HCT116 (cell line): ENCODE measurements around the gene CIB4. TPM values are rescaled to one million over a fixed set of nuclear protein-coding genes. Genes with fewer than 3 reads are reported as not detected.

ENCODE experiments used
- ATAC-seq: fragments of 200-7000 bp; cut with Tn5 transposase; 2 replicates; pipeline ENCODE4 v1.9.1; 2020; ENCODE audit warnings: mild to moderate bottlenecking, moderate library complexity
- BruUV-seq: library from RNA; stranded (reverse); fragments of 400-500 nt; replicated peaks from 2 replicates; lab custom pipeline; 2021; lab: Mats Ljungman, UMichigan
- CTCF ChIA-PET: fragments of 300-600 bp; sonication (Branson Sonifier 250); formaldehyde crosslinking; loops from one replicate; lab custom pipeline; 2021; ENCODE audit warnings: antibody characterized with exemption; lab: Charles Lee
- POLR2A ChIA-PET: fragments of 300-600, 350-600 bp; sonication (Branson Sonifier 250); formaldehyde crosslinking; loops from one replicate; lab custom pipeline; 2021; ENCODE audit warnings: antibody characterized with exemption; lab: Charles Lee
- RAD21 ChIA-PET, 2 experiments: fragments of 300-600 bp; sonication (Branson Sonifier 250); formaldehyde crosslinking; loops; one replicate each; lab custom pipeline; 2023; ENCODE audit warnings: low total read pairs in 2 of 2; ENCODE audit not compliant: uncharacterized antibody in 2 of 2, unreplicated experiment in 2 of 2, low non-redundant PET in 1 of 2; lab: Charles Lee
- DNase-seq: peaks from one replicate; pipeline ENCODE4 v3.0.0-alpha.2; 2010; ENCODE audit warnings: low read depth, low spot score
- H2AFZ ChIP-seq: fragments of 200-600 bp; shearing (Covaris generic), sonication (generic); 2 replicates; pipeline ENCODE4 v1.6.1; 2017; ENCODE audit warnings: low read depth, mixed run types, mixed read lengths, antibody characterized with exemption, low read length; ENCODE audit not compliant: poor library complexity, severe bottlenecking
- H3K27ac ChIP-seq: 2 replicates; pipeline ENCODE4 v1.5.1; 2012; ENCODE audit warnings: low read depth, low read length
- H3K27me3 ChIP-seq: fragments of 200-600 bp; sonication (generic); 2 replicates; pipeline ENCODE4 v1.6.1; 2016; ENCODE audit warnings: mixed run types, low read length, mixed read lengths; ENCODE audit not compliant: insufficient read depth
- H3K36me3 ChIP-seq, 2 experiments: fragments of 200-500 bp in 1 of 2; fragments of 200-600 bp in 1 of 2; sonication (Bioruptor generic) in 1 of 2; sonication (generic) in 1 of 2; 2 replicates each; pipeline versions ENCODE4 v1.5.1 to v1.6.1; 2014 to 2016; ENCODE audit warnings: low read length in 2 of 2, inconsistent platforms in 1 of 2, mixed read lengths in 1 of 2, mixed run types in 1 of 2; ENCODE audit not compliant: insufficient read depth in 2 of 2, control insufficient read depth in 1 of 2
- H3K4me1 ChIP-seq, 2 experiments: fragments of 200-600 bp in 1 of 2; sonication (generic) in 1 of 2; 2 replicates each; pipeline versions ENCODE4 v1.5.1 to v1.6.1; 2012 to 2017; ENCODE audit warnings: low read length in 2 of 2, inconsistent platforms in 1 of 2, mild to moderate bottlenecking in 1 of 2, mixed read lengths in 1 of 2, mixed run types in 1 of 2, moderate library complexity in 1 of 2; ENCODE audit not compliant: insufficient read depth in 2 of 2, control insufficient read depth in 1 of 2
- H3K4me2 ChIP-seq: fragments of 200-600 bp; sonication (generic); 2 replicates; pipeline ENCODE4 v1.6.1; 2017; ENCODE audit warnings: mixed run types, low read length, mixed read lengths
- H3K4me3 ChIP-seq, 2 experiments: fragments of 200-600 bp in 1 of 2; sonication (generic) in 1 of 2; replicated peaks in 1 of 2; 2 replicates each; pipeline ENCODE4 v1.5.1; 2011 to 2016; ENCODE audit warnings: low read length in 2 of 2, control low read depth in 1 of 2, low read depth in 1 of 2, mild to moderate bottlenecking in 1 of 2, mixed read lengths in 1 of 2, mixed run types in 1 of 2
- H3K79me2 ChIP-seq: fragments of 200-600 bp; sonication (generic); 2 replicates; pipeline ENCODE4 v1.6.1; 2017; ENCODE audit warnings: mild to moderate bottlenecking, mixed run types, low read length, moderate library complexity, mixed read lengths; ENCODE audit not compliant: insufficient read depth
- H3K9ac ChIP-seq: fragments of 200-600 bp; sonication (generic); 2 replicates; pipeline ENCODE4 v1.6.1; 2016; ENCODE audit warnings: low read length, mixed read lengths
- H3K9me2 ChIP-seq: fragments of 200-600 bp; sonication (generic), shearing (Covaris generic); 2 replicates; pipeline ENCODE4 v1.6.1; 2017; ENCODE audit warnings: mixed run types, mild to moderate bottlenecking, moderate library complexity; ENCODE audit not compliant: insufficient read depth
- H3K9me3 ChIP-seq, 2 experiments: fragments of 200-500 bp in 1 of 2; fragments of 200-600 bp in 1 of 2; sonication (Bioruptor generic) in 1 of 2; sonication (generic) in 1 of 2; 2 replicates each; pipeline ENCODE4 v1.6.1; 2014 to 2017; ENCODE audit warnings: low read length in 2 of 2, mixed read lengths in 2 of 2, inconsistent platforms in 1 of 2, low read depth in 1 of 2, mild to moderate bottlenecking in 1 of 2, mixed run types in 1 of 2, moderate library complexity in 1 of 2; ENCODE audit not compliant: control insufficient read depth in 1 of 2, insufficient read depth in 1 of 2
- H4K20me1 ChIP-seq: fragments of 200-600 bp; sonication (generic), shearing (Covaris generic); 2 replicates; pipeline ENCODE4 v1.6.1; 2017; ENCODE audit warnings: mixed run types, mild to moderate bottlenecking, moderate library complexity; ENCODE audit not compliant: insufficient read depth
- CTCF ChIP-seq, 3 experiments: fragments of 200-600 bp in 1 of 3; sonication (generic) in 1 of 3; IDR thresholded peaks in 2 of 3; conservative IDR thresholded peaks in 1 of 3; 2 replicates each; pipeline ENCODE4 v1.5.1; 2012 to 2017; ENCODE audit warnings: low read depth in 2 of 3, low read length in 2 of 3, antibody characterized with exemption in 1 of 3, borderline replicate concordance in 1 of 3, control low read depth in 1 of 3, mild to moderate bottlenecking in 1 of 3, mixed read lengths in 1 of 3, mixed run types in 1 of 3, moderate library complexity in 1 of 3; ENCODE audit not compliant: insufficient read depth in 1 of 3
- ELF1 ChIP-seq: IDR thresholded peaks from 2 replicates; pipeline ENCODE4 v1.6.1; 2012; ENCODE audit warnings: low read depth, borderline replicate concordance
- EZH2phosphoT487 ChIP-seq: fragments of 200-600 bp; IDR thresholded peaks from 2 replicates; pipeline ENCODE4 v1.6.1; 2018; ENCODE audit warnings: antibody characterized with exemption, borderline replicate concordance
- FOSL1 ChIP-seq: IDR thresholded peaks from 2 replicates; pipeline ENCODE4 v1.6.1; 2012; ENCODE audit warnings: low read depth
- JUND ChIP-seq: IDR thresholded peaks from 2 replicates; pipeline ENCODE4 v1.6.1; 2012
- MAX ChIP-seq: IDR thresholded peaks from 2 replicates; pipeline ENCODE4 v1.6.1; 2012
- POLR2A ChIP-seq: IDR thresholded peaks from 2 replicates; pipeline ENCODE4 v1.7.0; 2011; ENCODE audit warnings: borderline replicate concordance; ENCODE audit not compliant: insufficient read depth, insufficient read length; ENCODE audit errors: extremely low read depth
- POLR2AphosphoS5 ChIP-seq: IDR thresholded peaks from 2 replicates; pipeline ENCODE4 v1.6.1; 2011; ENCODE audit warnings: mild to moderate bottlenecking, low read depth, low read length, moderate library complexity
- REST ChIP-seq: IDR thresholded peaks from 2 replicates; pipeline ENCODE4 v1.6.1; 2012; ENCODE audit warnings: low read depth
- SIN3A ChIP-seq: IDR thresholded peaks from 2 replicates; pipeline ENCODE4 v1.6.1; 2012; ENCODE audit warnings: low read depth
- SRF ChIP-seq: IDR thresholded peaks from 2 replicates; pipeline ENCODE4 v1.6.1; 2012; ENCODE audit warnings: low read depth
- TCF7L2 ChIP-seq: IDR thresholded peaks from 2 replicates; pipeline ENCODE4 v1.7.0; 2011; ENCODE audit warnings: borderline replicate concordance, inconsistent platforms; ENCODE audit not compliant: insufficient read depth, insufficient read length; ENCODE audit errors: extremely low read depth
- ZFX ChIP-seq: fragments of 450-650 bp; IDR thresholded peaks from 2 replicates; pipeline ENCODE4 v1.6.1; 2017
- intact Hi-C: fragments of 100-400 bp; cut with micrococcal nuclease; formaldehyde crosslinking; loops from 2 replicates; pipeline ENCODE4 v1.10.0; 2022
- total RNA-seq: library from RNA; stranded (reverse); gene quantifications from one replicate; pipeline ENCODE4 v1.2.1, GENCODE V29; 2021; ENCODE audit not compliant: unreplicated experiment

Gene CIB4
- total RNA-seq, 1 experiment from 2014 or later = not detected

GRCh38 chr2:26633351-26633945, 7.7 kb downstream of the CIB4 start:
- CTCF ChIA-PET = no interaction called here
- H3K4me1 ChIP-seq = peaks cover 0 to 6% of the 10 kb centered on the region in 2 experiments; a peak in 1 of 4 replicates
- no peak for ATAC-seq

GRCh38 chr2:26632624-26633185, 8.5 kb downstream of the CIB4 start:
- DNase-seq = no peak
- Histone ChIP-seq H3K9me2 (no peaks in the 10 kb centered on the region), H3K4me3 (no peak overlapping the region), H3K4me1 (peaks cover 0 to 6% of the 10 kb centered on the region in 2 experiments; a peak in 1 of 4 replicates), H3K36me3 (no peaks in the 10 kb centered on the region), H3K27ac (no peak overlapping the region), H2AFZ (no peak overlapping the region), H3K4me2 (no peak overlapping the region), H3K27me3 (no peaks in the 10 kb centered on the region), H3K9ac (no peak overlapping the region), H4K20me1 (no peaks in the 10 kb centered on the region), H3K9me3 (no peaks in the 10 kb centered on the region), H3K79me2 (no peaks in the 10 kb centered on the region)
- intact Hi-C loops = no loop called here
- RAD21 ChIA-PET = no interaction called here
- BruUV-seq = no TSS peak
- CTCF ChIA-PET = interaction anchor here (1.5 kb wide), 1 partner anchor 17 kb away, joined by 5 read pairs; no protein-coding TSS in a partner anchor
- POLR2A ChIA-PET = no interaction called here
- no peak for ATAC-seq
- TF ChIP-seq SRF (no peak), JUND (no peak), CTCF (IDR thresholded peaks at IDR 0.05 in 2 of 3, conservative IDR thresholded peaks at IDR 0.05 in 1 of 3; ENCODE audit: borderline replicate concordance in 1 of 3, insufficient read depth in 1 of 3, low read depth in 2 of 3, low read length in 2 of 3) (no peak), SIN3A (no peak), ELF1 (no peak), POLR2AphosphoS5 (no peak), TCF7L2 (no peak), EZH2phosphoT487 (no peak), REST (no peak), FOSL1 (no peak), ZFX (no peak), MAX (no peak), POLR2A (no peak)

More at GRCh38 chr2:26633351-26633945, 7.7 kb downstream of the CIB4 start:
- no peak for TF ChIP-seq MAX
- H3K27ac ChIP-seq = no peak overlapping the region
- DNase-seq = no peak
- intact Hi-C loops = no loop called here
- POLR2A ChIA-PET = no interaction called here
- no peaks in the 10 kb centered on the region for H3K36me3 ChIP-seq
- no TSS peak for BruUV-seq
- H3K9me3 ChIP-seq = no peaks in the 10 kb centered on the region
- no peaks in the 10 kb centered on the region for H4K20me1 ChIP-seq
- no peaks in the 10 kb centered on the region for H3K9me2 ChIP-seq
- H3K27me3 ChIP-seq = no peaks in the 10 kb centered on the region
- RAD21 ChIA-PET = no interaction called here
- H3K4me2 ChIP-seq = no peak overlapping the region
- no peak overlapping the region for H3K9ac ChIP-seq
- H2AFZ ChIP-seq = no peak overlapping the region
- H3K4me3 ChIP-seq = no peak overlapping the region
- H3K79me2 ChIP-seq = no peaks in the 10 kb centered on the region
